Measurements from ENCODE around the gene BORA.

- TF ChIP-seq GATA3 (IDR thresholded peaks at IDR 0.05; ENCODE audit: low read depth, low read length) (no peak), GATA2 (IDR thresholded peaks at IDR 0.05; ENCODE audit: low read depth, low read length) (no peak)
These were observed 41.0 kb upstream of the BORA start for GRCh38 chr13:72686766-72687165.
